Lung (tissue), 12 donors: Measurements from ENCODE around the gene DNAJA4. TPM values are rescaled to one million over a fixed set of nuclear protein-coding genes. Genes with fewer than 3 reads are reported as not detected.

Experiments used
- ATAC-seq: fragments of 200-7000 bp; cut with Tn5 transposase; one replicate; pipeline ENCODE4 v1.9.1; 2020; ENCODE audit warnings: moderate number of reproducible peaks; ENCODE audit not compliant: insufficient read depth, low FRiP score
- DNase-seq, 3 donors: peaks; one replicate each; pipeline ENCODE4 v3.0.0-alpha.2; 2013 to 2017
- H3K27ac ChIP-seq, 2 donors: one replicate each; pipeline ENCODE4 v1.5.1; 2013; ENCODE audit warnings: mild to moderate bottlenecking in 2 of 2, moderate library complexity in 2 of 2, control low read depth in 1 of 2, inconsistent platforms in 1 of 2, low read depth in 1 of 2, low read length in 1 of 2
- H3K27me3 ChIP-seq, 3 donors: one replicate each; pipeline ENCODE4 v1.5.1; 2013; ENCODE audit warnings: low read length in 2 of 3; ENCODE audit not compliant: control insufficient read depth in 3 of 3, insufficient read depth in 3 of 3
- H3K36me3 ChIP-seq, 4 donors: one replicate each; pipeline ENCODE4 v1.5.1; 2013; ENCODE audit warnings: low read length in 4 of 4, mild to moderate bottlenecking in 1 of 4, moderate library complexity in 1 of 4; ENCODE audit not compliant: control insufficient read depth in 4 of 4, insufficient read depth in 4 of 4
- H3K4me1 ChIP-seq, 5 donors: one replicate each; pipeline ENCODE4 v1.5.1; 2013; ENCODE audit warnings: low read length in 5 of 5, mild to moderate bottlenecking in 2 of 5, moderate library complexity in 1 of 5; ENCODE audit not compliant: control insufficient read depth in 5 of 5, insufficient read depth in 5 of 5
- H3K4me3 ChIP-seq: one replicate; pipeline ENCODE4 v1.5.1; 2013; ENCODE audit warnings: mild to moderate bottlenecking, control low read depth, moderate library complexity
- H3K9ac ChIP-seq, 2 donors: one replicate each; pipeline ENCODE4 v1.5.1; 2013; ENCODE audit warnings: low read length in 2 of 2, control low read depth in 1 of 2; ENCODE audit not compliant: insufficient read depth in 1 of 2
- H3K9me3 ChIP-seq, 4 donors: one replicate each; pipeline ENCODE4 v1.5.1; 2013; ENCODE audit warnings: low read length in 3 of 4, mild to moderate bottlenecking in 1 of 4, moderate library complexity in 1 of 4; ENCODE audit not compliant: control insufficient read depth in 4 of 4, insufficient read depth in 3 of 4
- WGBS, 2 donors: extraction: QIAGEN DNeasy Blood & Tissue Kit; methylation state at CpG; one replicate each; pipeline ENCODE4 v1.1.7; 2013; 5-methylcytosine and 5-hydroxymethylcytosine counted together
- polyA plus RNA-seq, 2 donors: library from polyadenylated mRNA; stranded (reverse); fragments of 200-250 nt; gene quantifications; one replicate each; pipeline ENCODE4 v1.2.1, GENCODE V29; 2013
- total RNA-seq, 2 donors: library from RNA; depleted of rRNA in 1 of 2; stranded (reverse); fragments of >200 nt in 1 of 2; gene quantifications; one replicate each; pipeline ENCODE4 v1.2.1, GENCODE V29; 2014 to 2021
- TF ChIP-seq, protein P1 (sequence below): IDR thresholded peaks from 2 replicates; pipeline ENCODE4 v1.5.1; 2012; ENCODE audit warnings: mild to moderate bottlenecking; ENCODE audit errors: control extremely low read depth, extremely low read depth
- donor health status: control.
- donor health status: control.
- donor health status: Bipolar disorder and iron deficiency.
- donor health status: healthy.
- donor health status: DM: yes; HTN: yes; CAD: no.

The DNAJA4 gene
- total and polyA plus RNA-seq, 4 donors: 19.3 to 74.6 (median 33.9) TPM

DNA sequence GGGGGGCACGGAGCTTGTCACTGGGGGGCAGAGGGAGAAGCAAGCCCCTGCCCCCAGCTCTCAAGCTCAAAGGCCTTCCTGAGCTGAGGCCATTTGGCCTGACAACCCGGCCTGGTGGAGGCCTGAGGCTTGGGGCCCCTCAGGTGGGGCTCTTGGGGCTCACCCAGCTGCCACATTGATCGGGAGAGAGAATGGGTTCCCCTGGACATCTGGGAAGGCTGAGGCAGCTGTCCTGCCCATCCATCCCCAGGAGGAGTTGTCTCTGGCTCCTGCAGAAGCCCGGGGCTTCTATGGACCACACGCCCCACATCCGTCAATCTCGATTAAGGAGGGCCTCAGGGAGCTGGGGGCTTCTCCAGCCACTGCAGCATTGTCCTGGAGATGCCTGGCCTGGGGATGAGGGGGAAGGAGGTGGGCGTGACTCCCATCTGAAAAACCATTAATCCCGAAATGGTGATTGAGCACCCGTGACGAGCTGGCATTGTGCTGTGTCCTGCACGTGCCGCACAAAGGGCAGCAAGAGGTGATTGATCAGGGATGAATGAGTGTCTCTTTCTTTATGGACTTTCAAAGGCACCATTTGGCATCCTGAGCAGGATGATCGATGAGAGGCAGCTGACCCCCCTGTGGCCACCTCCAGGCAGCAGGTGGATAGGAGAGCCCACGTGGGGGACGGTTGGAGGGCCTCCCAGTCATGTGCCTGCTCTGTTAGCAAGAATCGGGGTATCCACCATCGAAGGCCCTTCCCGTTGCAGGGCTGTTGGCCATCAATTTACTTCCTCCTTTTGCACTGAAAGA lies 58.6 kb downstream of the DNAJA4 start:
- 70 to 74% methylated on average over 19 of the region's 19 CpGs for WGBS, 2 donors
- Histone ChIP-seq H3K27me3 (no peaks in the 10 kb centered on the region), H3K36me3 (no peaks in the 10 kb centered on the region), H3K9ac (no peak overlapping the region), H3K4me1 (peaks cover 0 to 9% (median 0%) of the 10 kb centered on the region in 5 donors), H3K27ac (peak overlapping the region in 1 of 2 donors; percentile 41), H3K9me3 (no peaks in the 10 kb centered on the region), H3K4me3 (no peak overlapping the region)
- DNase-seq (no peak), ATAC-seq (no peak)
- TF ChIP-seq, protein P1, sequence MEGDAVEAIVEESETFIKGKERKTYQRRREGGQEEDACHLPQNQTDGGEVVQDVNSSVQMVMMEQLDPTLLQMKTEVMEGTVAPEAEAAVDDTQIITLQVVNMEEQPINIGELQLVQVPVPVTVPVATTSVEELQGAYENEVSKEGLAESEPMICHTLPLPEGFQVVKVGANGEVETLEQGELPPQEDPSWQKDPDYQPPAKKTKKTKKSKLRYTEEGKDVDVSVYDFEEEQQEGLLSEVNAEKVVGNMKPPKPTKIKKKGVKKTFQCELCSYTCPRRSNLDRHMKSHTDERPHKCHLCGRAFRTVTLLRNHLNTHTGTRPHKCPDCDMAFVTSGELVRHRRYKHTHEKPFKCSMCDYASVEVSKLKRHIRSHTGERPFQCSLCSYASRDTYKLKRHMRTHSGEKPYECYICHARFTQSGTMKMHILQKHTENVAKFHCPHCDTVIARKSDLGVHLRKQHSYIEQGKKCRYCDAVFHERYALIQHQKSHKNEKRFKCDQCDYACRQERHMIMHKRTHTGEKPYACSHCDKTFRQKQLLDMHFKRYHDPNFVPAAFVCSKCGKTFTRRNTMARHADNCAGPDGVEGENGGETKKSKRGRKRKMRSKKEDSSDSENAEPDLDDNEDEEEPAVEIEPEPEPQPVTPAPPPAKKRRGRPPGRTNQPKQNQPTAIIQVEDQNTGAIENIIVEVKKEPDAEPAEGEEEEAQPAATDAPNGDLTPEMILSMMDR: no peak

DNA sequence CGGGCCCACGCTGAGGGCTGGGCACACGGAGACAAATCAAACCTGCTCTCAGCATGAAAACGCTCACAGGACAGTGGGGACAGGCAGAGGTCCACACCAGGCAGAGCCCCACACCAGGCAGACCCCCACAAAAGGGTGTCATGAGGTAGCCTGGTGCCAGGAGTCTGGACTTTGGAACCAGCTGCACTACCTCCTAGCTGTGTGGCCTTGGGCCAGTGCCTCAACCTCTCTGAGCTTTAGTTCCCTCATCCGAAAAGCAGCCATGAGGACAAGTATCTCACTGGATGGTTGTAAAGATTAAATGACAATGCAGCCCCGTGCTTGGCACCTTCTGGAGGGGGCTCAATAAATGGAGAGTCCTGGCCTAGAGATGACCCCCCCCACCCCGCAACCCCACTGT lies 59.3 kb downstream of the DNAJA4 start:
- Histone ChIP-seq H3K9ac (no peak overlapping the region), H3K9me3 (no peaks in the 10 kb centered on the region), H3K27ac (no peak overlapping the region), H3K4me3 (no peak overlapping the region), H3K27me3 (no peaks in the 10 kb centered on the region), H3K4me1 (peaks cover 0 to 9% (median 0%) of the 10 kb centered on the region in 5 donors), H3K36me3 (no peaks in the 10 kb centered on the region)
- TF ChIP-seq, protein P1: no peak
- WGBS, 2 donors: 76 to 80% methylated on average over 7 of the region's 7 CpGs
- ATAC-seq (no peak), DNase-seq (no peak)

DNA sequence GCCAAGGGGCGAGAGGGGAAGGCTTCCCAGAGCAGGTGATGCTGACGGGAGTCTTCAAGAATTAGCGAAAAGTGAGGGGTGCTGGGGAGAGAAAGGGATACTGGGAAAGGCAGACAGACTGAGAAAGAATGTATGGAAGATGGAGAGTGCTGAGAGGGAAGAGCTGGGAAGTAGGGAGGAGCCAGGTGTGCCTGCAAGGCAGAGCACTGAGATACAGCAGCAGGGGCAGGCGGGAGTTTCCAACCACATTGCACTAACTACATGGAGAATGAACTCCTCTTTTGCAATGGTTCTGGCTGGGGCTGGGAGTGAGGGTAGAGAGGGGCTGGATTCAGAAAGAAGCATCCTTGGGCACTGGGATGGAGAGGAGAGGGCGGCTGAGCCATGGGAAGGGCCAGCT lies 59.8 kb downstream of the DNAJA4 start:
- Histone ChIP-seq H3K9me3 (no peaks in the 10 kb centered on the region), H3K27ac (no peak overlapping the region), H3K36me3 (no peaks in the 10 kb centered on the region), H3K4me3 (no peak overlapping the region), H3K4me1 (peaks cover 0 to 9% (median 0%) of the 10 kb centered on the region in 5 donors), H3K9ac (no peak overlapping the region), H3K27me3 (no peaks in the 10 kb centered on the region)
- ATAC-seq (no peak), DNase-seq (no peak)
- 95 to 98% methylated on average over 5 of the region's 5 CpGs for WGBS, 2 donors
- TF ChIP-seq, protein P1: no peak
